Gastroesophageal sphincter (tissue), 3 donors: ENCODE measurements around the gene BNIP5.

Experiments used
- EP300 ChIP-seq: sonication (generic); formaldehyde crosslinking; IDR thresholded peaks from one replicate; pipeline ENCODE4 v1.6.1; 2017; ENCODE audit warnings: antibody characterized with exemption, mild to moderate bottlenecking
- POLR2A ChIP-seq, 2 donors: fragments of 450-650 bp; IDR thresholded peaks; one replicate each; pipeline ENCODE4 v1.6.1; 2017; ENCODE audit warnings: antibody characterized with exemption in 2 of 2, mild to moderate bottlenecking in 2 of 2, moderate library complexity in 1 of 2
- TF ChIP-seq, protein P1 (sequence below), 4 experiments: fragments of 200-600 bp in 2 of 4; fragments of 450-650 bp in 2 of 4; sonication (generic) in 1 of 4; IDR thresholded peaks; one replicate each; pipeline ENCODE4 v1.5.1; 2017 to 2019; ENCODE audit warnings: antibody characterized with exemption in 4 of 4, mild to moderate bottlenecking in 2 of 4, moderate library complexity in 2 of 4

- TF ChIP-seq, protein P1, sequence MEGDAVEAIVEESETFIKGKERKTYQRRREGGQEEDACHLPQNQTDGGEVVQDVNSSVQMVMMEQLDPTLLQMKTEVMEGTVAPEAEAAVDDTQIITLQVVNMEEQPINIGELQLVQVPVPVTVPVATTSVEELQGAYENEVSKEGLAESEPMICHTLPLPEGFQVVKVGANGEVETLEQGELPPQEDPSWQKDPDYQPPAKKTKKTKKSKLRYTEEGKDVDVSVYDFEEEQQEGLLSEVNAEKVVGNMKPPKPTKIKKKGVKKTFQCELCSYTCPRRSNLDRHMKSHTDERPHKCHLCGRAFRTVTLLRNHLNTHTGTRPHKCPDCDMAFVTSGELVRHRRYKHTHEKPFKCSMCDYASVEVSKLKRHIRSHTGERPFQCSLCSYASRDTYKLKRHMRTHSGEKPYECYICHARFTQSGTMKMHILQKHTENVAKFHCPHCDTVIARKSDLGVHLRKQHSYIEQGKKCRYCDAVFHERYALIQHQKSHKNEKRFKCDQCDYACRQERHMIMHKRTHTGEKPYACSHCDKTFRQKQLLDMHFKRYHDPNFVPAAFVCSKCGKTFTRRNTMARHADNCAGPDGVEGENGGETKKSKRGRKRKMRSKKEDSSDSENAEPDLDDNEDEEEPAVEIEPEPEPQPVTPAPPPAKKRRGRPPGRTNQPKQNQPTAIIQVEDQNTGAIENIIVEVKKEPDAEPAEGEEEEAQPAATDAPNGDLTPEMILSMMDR (IDR thresholded peaks at IDR 0.05): no peak
- TF ChIP-seq EP300 (no peak), POLR2A (IDR thresholded peaks at IDR 0.05) (no peak)
Measured at GRCh38 chr6:36269834-36270705, 66.6 kb downstream of the BNIP5 start, which contains the start of gene PNPLA1.
